ENCODE data around the gene SEMA3A.
"Not testable (repeated sequence)": the region's sequence is repeated elsewhere in the genome, so short reads cannot be mapped to it uniquely, and the experiment has no call there.

The SEMA3A gene

GRCh38 chr7:84230491-84230890, 35.9 kb upstream of the SEMA3A start:
- TF ChIP-seq, protein P1, sequence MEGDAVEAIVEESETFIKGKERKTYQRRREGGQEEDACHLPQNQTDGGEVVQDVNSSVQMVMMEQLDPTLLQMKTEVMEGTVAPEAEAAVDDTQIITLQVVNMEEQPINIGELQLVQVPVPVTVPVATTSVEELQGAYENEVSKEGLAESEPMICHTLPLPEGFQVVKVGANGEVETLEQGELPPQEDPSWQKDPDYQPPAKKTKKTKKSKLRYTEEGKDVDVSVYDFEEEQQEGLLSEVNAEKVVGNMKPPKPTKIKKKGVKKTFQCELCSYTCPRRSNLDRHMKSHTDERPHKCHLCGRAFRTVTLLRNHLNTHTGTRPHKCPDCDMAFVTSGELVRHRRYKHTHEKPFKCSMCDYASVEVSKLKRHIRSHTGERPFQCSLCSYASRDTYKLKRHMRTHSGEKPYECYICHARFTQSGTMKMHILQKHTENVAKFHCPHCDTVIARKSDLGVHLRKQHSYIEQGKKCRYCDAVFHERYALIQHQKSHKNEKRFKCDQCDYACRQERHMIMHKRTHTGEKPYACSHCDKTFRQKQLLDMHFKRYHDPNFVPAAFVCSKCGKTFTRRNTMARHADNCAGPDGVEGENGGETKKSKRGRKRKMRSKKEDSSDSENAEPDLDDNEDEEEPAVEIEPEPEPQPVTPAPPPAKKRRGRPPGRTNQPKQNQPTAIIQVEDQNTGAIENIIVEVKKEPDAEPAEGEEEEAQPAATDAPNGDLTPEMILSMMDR (conservative IDR thresholded peaks at IDR 0.05; ENCODE audit: low read length) = no peak
- DNase-seq (ENCODE audit: low read depth) = no peak
- no peak overlapping the region for H3K4me3 ChIP-seq (ENCODE audit: low read length)

DNA sequence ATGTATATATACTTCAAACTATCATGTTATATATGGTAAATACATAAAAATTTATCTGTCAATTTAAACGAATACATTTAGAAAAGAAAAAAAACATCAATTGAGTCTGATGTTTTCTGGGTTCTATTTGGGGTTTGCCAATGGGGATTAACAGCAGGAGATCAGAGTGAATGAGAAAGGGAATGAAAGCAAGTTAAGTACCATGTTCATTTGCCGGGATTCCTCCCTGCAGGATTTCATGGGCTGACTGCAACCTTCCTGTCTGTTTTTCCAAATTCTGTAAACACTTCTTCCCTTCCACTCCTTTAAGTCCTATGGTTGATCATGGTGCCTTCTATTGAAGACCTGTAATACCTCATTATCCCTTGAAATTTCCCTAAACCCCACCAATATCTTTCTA, 33.9 kb upstream of the SEMA3A start:
- TF ChIP-seq, protein P1 (conservative IDR thresholded peaks at IDR 0.05; ENCODE audit: low read length) = no peak
- no peak for DNase-seq (ENCODE audit: low read depth)
- no peak overlapping the region for H3K4me3 ChIP-seq (ENCODE audit: low read length)

DNA sequence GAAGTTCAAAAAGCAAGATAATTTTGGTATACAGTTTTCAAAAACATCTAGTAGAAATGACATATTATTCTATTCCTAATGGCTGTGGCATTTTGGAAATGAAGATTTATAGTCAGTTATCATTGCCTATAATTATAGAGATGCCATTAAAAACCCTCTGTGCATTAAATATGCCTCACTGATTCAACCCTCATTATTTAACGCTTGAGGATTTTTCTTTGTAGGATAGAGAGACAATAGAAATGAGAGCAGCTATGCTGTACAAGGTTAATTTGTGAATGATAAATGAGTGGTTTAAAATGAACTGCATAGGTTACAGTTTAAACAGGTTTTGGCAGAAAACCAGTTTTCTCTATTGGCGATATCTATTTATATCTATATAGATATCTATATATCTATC, 32.2 kb upstream of the SEMA3A start:
- no peak for DNase-seq (ENCODE audit: low read depth)
- H3K4me3 ChIP-seq (ENCODE audit: low read length) = no peak overlapping the region
- TF ChIP-seq, protein P1 (conservative IDR thresholded peaks at IDR 0.05; ENCODE audit: low read length) = no peak

GRCh38 chr7:84224505-84224904, 29.9 kb upstream of the SEMA3A start:
- TF ChIP-seq, protein P1 (conservative IDR thresholded peaks at IDR 0.05; ENCODE audit: low read length) = no peak
- no peak for DNase-seq (ENCODE audit: low read depth)
- H3K4me3 ChIP-seq (ENCODE audit: low read length) = no peak overlapping the region

DNA sequence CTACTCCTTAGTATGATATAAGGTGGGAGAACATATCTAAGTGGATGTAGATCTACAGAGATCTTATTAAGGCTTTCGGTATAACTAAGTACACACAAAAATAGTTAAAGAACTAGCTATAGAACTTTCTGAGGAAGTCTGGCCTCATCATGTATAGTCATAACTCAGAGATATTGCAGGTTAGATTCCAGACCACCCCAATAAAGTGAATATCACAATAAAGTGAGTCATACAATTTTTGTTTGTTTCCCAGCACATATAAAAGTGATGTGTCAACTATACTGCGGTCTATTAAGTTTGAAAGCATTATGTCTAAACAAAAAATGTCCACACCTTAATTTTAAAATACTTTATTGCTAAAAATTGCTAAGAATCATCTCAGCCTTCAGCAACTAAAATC, 24.7 kb upstream of the SEMA3A start:
- no peak overlapping the region for H3K4me3 ChIP-seq (ENCODE audit: low read length)
- TF ChIP-seq, protein P1 (conservative IDR thresholded peaks at IDR 0.05; ENCODE audit: low read length) = no peak
- DNase-seq (ENCODE audit: low read depth) = no peak

DNA sequence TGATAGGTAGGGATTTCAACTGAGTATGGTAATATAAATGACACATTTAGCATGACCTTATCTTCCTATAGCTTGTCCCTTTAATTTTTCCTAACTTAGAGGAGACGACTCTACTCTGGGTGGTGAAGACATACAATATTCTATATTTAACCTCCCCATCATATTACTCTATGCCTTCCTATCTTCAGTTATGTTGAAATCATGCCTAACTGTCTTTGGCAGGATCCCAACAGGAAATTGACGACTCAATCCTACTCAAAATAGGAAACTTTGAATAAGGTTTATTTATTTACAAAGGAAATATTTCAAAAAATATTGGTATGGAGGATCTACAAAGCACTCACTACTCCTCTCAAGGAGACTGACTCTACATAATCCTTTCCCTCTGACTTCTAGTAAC, 24.1 kb upstream of the SEMA3A start:
- DNase-seq (ENCODE audit: low read depth) = peak; percentile 25
- TF ChIP-seq, protein P1 (conservative IDR thresholded peaks at IDR 0.05; ENCODE audit: low read length) = no peak
- no peak overlapping the region for H3K4me3 ChIP-seq (ENCODE audit: low read length)

GRCh38 chr7:84216472-84216871, 21.9 kb upstream of the SEMA3A start:
- TF ChIP-seq, protein P1 (conservative IDR thresholded peaks at IDR 0.05; ENCODE audit: low read length) = no peak
- H3K4me3 ChIP-seq (ENCODE audit: low read length) = no peak overlapping the region
- peak; percentile 30 for DNase-seq (ENCODE audit: low read depth)

- not testable (repeated sequence) for DNase-seq (ENCODE audit: low read depth)
Measured at GRCh38 chr7:84214757-84215156, 20.2 kb upstream of the SEMA3A start.

More at GRCh38 chr7:84214757-84215156, 20.2 kb upstream of the SEMA3A start:
- H3K4me3 ChIP-seq (ENCODE audit: low read length) = not testable (repeated sequence)
